Measurements from ENCODE around the gene STK32C.

STK32C gene

DNA sequence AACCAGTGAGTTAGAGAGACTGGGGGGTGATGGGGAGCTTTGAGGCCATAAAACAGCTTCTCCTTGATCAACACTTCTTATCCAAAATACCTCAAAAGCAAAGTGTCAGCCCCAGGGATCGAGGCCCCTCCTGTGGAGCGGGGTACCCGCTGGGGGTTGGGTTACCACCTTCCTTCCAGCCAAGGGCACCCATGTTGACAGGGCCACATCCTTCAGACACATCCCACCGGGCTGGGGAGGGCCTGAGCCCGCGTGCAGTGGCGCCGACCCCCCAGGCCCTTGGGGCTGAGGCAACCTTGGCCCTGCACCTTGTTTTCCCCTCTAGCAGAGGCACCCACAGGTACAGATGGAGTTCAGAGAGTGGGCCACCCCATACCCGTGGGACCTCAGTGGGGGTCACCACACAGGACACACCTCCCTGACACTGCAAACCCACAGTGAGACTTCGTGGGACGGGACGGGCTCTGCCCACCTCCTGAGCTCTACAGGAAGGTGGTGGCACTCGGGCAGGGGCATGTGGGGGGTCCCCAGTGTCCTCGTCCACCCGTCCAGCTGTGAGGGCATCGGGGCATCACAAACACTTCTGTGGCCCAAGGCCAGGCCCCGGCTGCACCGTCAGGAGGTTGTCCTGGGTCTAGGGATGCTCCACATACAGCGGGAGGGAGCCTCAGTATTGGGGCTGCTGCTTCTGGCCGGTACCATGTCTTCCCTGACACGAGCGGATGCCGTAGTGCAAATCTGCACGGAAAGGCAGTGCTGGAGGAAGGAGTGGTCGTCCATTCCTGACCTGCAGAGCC, 110.3 kb downstream of the STK32C start:
- no peak for DNase-seq (ENCODE audit: low read depth)

DNA sequence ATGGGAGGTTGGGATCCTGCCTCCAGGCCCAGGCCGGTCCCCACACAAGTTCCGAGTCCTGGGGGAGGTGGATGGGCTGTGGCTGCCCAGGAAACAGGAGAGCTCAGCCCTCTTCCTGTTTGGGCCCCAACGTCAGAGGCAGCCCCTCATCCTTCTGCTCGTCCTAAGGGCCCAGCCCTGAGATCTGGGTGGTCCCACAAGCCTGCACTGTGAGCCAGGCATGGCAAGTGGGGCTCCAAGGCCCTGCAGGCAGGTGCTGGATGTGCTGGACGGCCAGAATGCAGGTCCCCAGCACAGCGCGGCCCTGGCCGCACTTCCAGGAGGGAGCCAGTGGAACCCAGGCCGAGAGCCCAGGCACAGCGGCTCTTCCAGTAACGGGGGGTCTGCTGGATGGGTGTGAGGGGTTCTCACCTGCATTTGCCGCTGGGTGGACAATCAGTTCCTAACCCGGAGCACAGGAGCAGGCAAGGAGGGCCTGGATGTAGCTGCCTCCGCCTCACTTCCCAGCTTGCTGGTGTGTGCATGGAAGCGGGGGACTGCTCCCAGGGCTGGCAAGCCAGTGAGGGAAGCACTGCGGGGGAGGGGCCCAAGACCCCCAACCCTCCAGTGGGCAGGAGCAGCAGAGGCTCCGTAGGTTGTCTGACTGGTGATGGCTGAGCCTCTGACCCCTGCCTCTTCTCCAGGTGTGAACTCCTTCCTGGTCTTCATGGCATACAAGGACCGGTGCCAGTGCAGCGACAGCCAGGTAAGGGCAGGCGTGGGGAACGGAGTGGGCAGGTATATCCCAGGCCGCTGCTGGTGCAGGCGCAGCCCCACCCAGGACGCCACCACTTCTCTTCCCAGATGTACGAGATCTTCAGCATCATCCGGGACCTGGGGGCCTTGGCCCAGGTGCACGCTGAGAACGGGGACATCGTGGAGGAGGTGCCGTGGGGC, 111.3 kb downstream of the STK32C start:
- no peak for DNase-seq (ENCODE audit: low read depth)

DNA sequence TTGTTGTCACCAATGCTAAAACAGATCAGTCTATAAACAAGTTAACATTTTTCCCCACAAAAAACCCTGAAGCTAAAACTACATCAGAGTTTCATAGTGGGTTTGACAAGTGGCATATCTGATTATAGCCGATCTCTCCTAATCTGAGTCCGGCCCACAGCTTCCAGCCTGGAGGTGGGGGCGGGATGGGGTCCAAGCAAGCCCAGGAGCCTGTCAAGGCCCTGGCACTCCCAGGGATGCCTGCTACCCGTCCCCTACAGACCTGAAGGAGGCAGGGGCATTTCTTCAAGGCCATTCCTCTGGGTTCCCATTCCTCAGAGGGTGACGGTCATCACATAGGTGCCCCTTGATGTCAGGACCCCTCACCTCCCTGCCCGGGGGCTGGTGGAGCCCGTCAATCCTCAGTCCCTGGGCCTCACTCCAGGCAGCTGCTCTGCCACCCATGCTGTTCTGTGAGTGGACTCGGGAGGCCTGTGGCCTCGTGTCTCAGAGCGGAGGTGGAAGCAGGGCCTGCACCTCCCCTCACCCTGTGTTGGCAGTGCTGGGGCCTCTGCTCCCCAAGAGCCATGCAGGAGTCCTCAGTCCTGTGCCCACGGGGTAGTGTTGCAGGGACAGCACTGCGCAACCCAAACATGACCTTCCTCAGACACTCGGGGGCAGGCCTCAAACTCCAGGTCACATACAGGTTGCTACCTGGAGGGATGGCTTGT, 112.2 kb downstream of the STK32C start:
- no peak for DNase-seq (ENCODE audit: low read depth)

DNA sequence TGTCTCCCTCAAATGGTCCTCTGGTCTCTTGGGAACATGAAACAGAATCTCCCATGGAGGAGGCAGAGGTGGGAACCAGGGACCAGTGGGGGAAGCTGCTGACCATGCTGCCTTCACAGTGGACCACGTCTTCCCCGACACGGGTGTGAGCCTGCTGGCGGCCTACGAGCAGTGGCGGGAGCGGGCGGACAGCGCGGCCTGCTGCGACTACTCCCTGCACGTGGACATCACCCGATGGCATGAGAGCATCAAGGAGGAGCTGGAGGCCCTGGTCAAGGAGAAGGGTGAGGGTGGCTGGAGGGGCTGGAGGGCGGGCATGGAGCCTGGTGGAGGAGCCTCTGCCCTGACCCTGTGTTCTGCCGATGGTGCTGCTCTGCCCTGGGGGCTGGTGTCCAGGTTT, 113.0 kb downstream of the STK32C start:
- no peak for DNase-seq (ENCODE audit: low read depth)

DNA sequence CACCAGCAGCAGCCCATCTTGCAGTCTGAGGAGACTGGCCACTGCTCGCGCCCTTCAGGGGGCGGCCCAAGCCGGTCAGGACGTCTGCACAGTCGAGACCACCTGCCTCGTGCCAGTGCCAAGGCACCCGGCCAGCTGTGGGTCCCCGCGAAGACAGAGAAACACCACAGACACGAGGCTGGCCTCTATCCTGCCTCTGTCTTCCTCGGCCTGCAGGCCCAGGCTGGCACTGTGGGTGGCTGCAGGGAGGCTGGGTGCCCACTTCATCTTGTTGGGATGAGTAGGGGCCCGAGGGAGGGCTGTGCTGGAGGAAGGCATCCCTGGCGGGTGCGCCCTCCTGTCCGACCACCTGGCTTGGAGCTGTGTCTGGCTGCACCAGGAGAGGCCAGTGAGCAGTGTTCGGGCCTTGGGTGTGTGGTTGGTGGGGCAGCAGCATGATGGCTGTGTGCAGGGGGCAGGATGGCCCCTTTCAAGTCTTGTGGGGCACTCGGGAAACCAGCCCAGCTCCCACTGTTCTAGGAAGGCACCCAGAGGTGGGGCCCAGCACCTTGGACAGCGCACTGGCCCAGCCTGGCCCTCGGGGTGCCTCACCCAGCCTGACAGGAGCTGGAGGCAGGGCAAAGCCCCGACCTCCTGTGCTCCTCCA, 113.7 kb downstream of the STK32C start:
- no peak for DNase-seq (ENCODE audit: low read depth)

DNA sequence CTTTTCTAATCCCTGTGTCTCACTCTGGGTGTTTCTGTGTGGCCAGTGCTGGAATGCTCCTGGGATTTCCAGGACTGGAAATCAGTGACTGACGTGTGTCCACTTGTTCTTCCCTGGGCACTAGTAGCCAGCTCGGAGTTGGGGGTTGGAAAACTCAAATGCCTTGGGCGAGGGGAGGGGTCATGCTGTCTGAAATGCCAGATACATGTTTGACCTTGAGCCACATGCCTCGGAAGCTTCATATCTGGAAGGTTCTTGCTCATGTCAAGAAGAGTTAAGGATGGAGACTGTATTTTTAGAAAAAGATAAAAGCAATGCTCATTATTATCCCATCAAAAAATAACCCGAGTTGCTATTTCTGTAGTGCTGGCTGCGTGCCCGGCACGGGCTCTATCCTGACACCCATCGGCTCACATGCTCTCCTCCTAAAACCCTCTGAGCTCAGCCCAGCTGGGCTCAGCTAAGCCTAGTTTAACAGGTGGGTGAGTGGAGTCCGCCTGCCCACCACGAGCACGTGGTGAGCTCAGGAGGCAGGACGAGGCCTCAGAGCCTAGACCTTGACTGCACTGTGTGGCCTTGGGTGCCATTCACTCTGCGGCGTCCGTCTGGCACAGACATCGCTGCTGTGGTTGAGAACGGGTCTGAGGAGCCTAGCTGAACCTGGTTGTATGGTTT, 114.6 kb downstream of the STK32C start:
- DNase-seq (ENCODE audit: low read depth): no peak

DNA sequence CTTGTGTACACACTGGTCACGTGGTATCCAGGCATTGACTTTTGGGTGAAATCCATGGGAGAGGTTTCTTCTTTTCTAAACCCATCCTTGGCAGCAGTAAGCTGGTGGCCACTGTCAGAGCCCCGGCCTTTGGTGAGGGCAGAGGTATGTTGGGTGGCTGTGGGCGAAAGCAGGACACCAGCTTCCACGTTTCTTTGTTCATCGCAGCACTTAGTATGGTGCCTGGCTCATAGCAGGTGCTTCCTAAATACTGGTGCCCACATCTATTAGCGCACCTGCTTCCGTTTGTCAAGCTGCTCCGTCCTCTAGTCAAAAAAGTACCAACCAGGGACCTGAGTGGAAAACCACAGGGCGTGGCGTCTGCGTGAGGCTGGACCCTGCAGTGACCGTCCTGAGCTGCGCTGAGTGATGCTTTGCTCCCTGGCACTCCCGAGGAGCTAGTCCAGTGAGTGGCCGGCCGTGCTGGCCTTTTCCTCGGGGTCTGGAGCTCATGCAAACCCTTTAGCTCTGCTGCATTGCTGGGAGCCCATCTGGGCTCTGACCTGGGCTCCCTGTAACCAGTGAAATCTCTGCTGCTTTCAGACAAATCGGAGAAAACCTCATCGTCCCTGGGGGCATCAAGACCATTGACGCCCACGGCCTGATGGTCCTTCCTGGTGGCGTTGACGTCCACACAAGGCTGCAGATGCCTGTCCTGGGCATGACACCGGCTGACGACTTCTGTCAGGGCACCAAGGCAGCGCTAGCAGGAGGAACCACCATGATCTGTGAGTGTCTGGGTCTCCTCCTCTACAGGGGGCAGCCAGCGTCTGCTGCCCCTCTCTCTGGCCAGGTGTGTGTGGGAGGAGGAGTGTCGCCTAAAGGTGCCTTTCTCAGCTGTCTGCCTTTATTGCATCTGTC, 115.4 kb downstream of the STK32C start:
- DNase-seq (ENCODE audit: low read depth): no peak

DNA sequence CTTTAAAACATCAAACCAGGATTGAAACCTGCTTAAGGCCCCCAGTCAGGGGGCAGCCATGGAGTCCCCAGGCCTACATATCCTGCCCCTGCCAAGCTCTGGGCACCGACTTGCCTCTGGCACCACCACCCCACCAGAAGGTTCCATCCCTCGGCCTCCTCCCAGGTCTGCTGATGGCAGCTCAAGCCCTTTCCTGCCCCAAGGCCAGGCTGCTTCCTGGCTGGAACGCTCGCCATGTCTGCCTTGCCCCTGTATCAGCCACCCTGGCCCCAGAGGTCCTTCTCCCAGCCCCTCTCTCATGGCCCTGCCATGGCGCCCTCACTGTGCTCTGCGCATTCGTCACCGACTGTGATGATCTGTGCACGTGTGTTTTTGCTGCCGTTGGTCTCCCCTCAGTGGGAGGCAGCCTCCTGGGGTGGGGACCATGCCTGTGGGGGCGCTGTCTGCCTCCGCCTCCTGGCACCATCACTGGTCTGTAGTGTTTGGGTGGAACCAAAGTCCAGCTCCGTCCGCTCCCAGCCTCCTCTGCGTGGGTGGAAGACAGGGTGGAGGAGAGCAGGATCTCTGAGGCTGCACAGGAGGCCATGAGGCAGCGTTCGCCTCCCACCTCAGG, 117.8 kb downstream of the STK32C start:
- DNase-seq (ENCODE audit: low read depth): no peak

DNA sequence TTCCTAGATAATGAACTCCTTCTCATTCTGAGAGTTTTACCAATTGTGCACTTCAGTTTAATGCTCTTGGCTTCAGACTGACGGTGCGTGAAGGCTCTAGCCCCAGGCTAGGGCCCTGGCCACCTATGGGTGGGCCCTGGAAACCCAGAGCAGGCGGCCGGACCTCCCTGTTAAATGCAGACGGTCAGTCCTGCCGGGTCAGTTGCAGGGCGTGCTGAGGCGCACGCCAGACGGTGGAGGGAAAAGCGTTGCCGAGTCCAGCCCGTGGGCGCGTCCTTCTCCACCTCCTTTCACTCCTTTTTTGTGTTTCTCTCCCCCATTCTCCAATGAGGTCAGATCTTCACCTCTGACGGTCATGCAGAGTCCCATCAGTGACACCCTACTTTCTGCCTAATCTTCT, 118.7 kb downstream of the STK32C start:
- no peak for DNase-seq (ENCODE audit: low read depth)

DNA sequence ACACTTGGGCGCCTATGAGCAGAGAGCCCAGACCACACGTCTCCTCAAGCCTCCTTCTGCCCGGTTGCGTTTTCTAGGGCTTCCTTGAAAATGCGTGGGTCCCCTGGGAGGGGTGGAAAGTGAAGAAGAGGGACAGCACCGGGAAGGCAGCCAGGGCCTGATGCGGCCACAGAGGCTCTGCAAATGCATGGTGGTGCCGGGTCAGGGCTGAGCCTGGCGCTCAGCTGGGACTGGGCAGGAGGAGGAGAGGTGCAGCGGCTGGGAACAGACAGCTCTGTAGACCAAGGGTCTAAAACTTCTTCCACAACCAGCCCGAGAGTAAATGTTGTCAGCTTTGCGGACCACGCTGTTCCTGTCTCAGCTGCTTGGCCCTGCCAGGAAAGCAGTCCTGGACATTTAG, 119.4 kb downstream of the STK32C start:
- no peak for DNase-seq (ENCODE audit: low read depth)

DNA sequence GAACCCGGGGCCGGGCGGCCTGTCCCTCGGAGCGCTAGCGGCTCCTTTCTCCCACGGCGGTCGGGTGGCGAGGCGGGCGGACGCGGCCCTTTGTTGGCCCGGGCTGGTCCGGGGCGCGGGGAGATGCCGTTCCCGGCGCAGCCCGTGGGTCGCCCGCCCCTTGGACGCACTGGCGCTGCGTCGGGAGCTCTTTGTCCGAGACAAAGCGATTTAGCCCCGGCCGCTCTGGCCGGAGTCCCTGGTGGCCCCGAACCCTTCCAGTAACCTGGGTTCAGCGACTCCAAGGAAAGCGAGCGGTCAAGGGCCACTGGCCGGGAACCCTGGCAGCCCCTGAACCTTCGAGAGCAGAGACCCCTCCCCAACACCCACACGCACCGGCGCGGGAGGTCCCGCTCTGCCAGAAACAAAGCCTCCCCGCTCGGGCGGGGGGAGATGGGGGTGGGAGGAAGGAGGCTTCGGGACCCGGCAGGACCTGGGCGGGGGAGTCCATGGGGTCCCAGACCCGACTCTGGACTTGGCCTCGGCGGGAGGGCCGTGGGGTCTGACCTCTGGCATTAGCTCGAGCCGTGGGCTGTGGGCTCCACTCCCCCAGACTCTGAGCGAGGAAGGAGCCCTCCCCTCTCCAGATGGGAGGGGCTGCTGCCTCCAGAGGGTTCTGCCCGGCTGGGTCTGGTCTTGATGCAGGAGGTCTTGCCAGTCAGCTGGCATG, 120.2 kb downstream of the STK32C start:
- no peak for DNase-seq (ENCODE audit: low read depth)

DNA sequence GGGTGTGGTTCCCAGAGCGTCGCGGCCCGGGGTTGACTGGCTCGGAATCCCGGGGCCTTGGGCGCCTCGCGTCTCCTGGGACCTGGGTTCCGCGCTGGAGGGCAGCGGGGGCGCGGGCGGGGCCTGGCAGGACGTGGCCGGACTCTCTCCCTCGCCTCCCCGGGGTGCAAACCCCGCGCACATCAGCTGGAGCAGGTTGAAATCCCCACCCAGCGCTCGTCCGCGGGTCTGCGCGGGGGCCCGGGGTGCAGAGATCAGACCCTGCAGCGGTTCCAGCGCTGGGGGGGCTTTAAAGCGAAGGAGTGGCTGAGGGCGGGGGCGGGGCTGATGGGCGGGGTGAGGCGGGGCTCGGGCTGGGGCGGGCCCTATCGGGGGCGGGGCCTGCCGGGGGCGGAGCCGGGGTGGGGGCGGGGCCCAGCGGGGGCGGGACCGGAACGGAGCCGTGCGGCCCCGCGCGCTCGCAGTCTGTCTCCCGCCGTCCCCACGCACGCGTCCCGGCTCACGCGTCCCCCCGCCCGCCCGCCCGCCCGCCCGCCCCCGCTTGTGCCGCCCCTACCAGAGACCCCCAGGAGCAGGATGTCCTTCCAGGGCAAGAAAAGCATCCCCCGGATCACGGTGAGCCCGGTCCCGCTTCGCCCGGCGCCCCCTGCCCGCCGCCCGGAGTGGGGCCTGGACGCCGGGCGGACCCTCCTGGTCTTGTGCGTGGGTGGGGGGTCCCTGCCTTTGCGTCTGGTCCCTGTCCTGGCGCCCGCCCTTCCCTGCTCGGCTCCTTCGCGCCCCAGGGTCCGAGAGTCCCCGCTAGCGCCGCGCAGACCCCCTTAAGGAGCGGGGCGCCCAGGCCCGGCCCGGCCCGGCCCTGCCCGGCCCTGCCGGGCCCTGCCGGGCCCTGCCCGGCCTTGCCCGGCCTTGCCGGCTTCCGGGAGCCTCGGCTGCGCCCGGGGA, 121.0 kb downstream of the STK32C start, which contains the start of gene DPYSL4:
DPYSL4 (plus strand) TSS at position 461 of the 942 bp plus-strand sequence; CDS start at position 577, 116 bp downstream.
- no peak for DNase-seq (ENCODE audit: low read depth)

DNA sequence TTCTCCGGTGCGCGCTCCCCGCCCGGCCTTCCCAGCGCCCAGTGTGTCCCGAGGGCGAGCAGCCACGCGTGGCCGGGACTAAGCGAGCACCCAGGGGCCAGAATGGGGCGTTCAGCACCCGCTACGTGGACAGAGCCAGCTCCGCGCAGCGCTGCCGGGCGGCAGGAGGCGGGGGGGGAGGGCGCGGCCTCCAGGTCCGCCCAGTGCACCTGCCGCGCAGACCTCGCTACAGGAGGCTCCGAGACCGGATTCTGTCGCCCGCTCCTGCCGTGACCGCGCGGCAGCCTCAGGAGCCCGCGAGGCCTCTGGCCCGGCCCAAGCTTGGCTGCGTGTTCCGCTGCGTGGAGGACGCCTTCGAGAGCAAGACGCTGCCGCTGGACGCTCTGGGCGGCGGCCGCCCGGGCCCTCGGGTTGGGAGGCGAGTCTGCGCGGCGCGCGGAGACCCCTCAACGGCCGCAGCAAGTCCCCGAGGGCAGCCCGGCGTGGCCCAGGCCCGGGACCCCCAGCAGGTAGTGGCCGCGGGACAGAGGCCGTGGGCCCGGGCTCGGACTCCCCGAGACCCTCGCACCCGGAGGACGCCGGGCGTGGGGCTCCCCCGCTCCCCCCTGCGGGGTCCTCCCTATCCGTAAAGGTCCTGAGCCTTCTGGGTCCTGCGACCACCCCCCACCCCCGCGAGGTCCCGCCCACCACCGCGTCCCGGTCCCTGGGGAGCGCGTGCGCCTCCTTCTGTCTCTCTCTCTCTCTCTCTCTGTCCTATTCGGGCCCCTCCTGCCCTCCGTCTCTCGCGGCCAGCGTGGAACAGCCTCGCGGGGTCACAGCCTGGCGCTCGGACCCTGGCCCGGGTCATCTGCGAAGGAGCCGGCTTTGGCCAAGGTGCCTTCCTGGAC, 121.9 kb downstream of the STK32C start:
- no peak for DNase-seq (ENCODE audit: low read depth)

DNA sequence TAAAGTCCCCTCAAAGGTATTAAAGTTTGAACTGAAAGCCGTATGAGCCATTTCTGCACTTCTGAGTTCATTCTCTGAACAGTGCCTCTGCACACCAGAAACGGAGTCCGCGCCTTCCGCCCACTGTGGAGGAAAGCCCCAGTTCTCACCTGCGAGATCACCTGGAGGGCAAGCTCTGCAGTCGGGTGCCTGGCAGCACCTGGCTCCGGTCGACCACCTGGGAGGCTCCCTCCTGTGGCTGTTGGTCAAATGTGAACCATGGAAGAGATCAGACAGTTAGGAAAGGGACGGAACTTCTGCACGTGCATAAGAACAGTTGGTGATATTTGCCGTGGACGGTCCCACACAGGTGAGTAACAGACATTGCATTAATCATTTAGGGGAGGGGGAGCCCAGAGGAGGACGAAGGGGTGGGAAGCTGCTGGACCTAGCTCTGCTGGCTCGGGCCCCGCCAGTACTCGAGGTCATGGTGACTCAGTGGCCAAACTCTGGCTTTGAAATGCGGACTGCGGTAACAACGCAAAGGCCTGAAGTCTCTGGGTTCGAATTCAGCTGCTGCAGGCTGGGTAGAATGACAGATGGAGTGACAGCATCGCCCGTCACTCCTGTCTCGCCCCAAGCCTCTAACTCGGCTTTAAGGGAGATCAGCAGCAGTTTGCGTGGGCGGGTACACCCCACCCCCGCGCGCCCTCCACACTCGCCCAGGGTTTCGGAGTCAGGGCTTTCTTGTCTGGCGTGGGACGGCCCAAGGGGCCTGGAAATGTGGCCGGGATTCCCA, 122.7 kb downstream of the STK32C start:
- DNase-seq (ENCODE audit: low read depth): no peak

DNA sequence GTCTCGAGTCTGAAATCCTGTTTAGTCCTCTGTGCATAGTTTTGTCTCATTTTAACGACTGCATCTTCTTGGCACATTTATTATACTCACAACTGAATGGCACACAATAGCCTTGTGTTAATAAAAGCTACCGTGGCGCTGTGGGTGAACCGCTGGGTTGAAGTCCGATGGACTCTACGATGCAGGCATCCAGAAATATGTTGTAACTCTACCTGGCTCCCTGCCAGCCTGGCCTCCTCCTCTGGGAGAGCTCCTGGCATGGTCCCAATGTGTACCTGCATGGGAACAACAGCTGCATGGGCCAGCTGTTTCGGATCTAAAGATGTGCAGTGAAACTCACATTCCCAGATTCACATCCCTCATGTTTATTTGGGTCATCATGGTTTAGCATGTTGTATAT, 124.7 kb downstream of the STK32C start:
- DNase-seq (ENCODE audit: low read depth): no peak

DNA sequence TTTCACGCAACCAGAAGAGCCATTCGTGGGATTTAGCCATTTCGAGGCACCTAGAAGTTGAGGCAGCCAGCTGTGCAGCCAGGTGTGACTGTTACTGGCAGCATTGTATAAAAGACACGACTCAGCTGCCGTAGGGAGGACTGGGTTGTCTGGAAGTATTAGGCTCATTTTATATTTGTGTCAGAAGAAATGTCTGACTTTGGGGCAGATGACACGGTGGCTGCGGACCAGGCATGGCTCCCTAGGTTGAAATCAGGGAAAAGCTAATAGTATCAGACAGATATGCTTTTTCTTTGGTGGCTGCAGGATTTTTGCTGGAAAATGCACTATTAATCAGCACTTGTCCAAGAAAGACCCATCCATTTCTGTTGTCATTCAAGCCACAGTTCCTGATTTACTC, 125.2 kb downstream of the STK32C start:
- no peak for DNase-seq (ENCODE audit: low read depth)
